GM18907 (cell line): ENCODE data around the gene MED25.

Source experiments
- ATAC-seq: cut with Tn5 transposase; IDR thresholded peaks from one replicate; pipeline ENCODE4 v1.9.1; 2021; ENCODE audit warnings: mild to moderate bottlenecking, moderate library complexity; ENCODE audit not compliant: unreplicated experiment

Gene MED25

DNA sequence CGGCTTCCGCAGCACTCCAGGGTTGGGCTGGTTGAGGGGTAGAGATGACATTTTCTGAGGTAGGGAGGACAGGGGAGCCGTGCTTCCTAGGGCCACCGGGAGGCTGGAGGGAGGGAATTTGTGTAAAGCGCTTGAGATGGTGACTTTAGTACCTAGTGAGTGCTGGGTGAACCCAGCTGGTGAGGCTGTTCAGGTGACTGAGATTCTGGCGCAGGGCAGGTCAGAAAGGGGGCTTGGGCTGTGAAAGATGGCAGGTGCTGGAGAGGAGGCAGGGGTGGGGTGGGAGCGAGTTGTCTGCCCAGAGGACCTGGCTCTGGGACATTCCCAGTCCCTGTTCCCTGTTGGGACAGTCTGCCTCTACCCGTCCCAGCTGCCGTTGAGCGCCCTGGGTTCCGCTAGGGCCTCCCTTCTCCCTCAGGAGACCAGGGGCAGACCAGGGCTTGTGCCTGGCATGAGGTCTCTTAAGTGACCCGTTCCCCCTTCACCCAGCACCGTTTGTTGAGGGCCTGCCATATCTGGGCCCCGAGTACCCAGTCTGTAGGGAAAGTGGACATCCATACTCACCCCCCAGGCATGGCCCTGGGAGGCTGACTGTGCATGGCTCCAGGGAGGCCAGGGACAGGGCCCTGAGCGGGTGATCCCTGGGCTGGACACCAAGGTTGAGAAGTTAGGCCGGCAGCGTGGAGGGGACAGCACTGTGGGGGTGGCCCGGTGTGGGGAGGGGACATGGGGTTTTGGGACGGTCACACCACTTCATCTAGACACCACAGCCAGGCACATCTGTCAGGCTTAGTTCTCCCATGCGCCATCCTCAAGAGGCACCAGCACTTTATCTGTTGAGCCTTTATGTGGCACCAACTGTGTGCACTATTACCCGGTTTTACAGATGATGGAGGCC is 37.8 kb downstream of the MED25 start:
- ATAC-seq, result no peak

DNA sequence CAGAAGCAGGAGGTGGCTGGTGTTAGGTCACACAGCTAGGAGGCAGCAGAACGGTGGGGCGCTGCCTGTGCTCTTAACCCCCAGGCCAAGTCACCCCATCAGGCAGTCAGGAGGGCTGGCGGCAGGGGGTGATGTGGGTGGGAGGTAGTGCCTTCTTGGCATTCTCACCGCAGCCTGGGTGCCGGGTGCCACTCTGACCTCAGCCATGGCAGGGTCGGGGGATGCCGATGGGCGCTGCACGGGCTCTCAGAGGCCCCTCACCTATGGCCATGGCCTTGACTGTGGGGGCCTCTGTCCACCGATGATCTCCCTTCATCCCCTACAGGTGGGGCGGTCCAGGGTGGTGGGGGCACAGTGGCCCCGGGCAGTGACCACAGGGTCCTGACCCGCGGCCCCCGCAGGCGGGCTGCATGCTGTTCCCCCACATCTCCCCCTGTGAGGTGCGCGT is 38.5 kb downstream of the MED25 start:
- no peak for ATAC-seq

DNA sequence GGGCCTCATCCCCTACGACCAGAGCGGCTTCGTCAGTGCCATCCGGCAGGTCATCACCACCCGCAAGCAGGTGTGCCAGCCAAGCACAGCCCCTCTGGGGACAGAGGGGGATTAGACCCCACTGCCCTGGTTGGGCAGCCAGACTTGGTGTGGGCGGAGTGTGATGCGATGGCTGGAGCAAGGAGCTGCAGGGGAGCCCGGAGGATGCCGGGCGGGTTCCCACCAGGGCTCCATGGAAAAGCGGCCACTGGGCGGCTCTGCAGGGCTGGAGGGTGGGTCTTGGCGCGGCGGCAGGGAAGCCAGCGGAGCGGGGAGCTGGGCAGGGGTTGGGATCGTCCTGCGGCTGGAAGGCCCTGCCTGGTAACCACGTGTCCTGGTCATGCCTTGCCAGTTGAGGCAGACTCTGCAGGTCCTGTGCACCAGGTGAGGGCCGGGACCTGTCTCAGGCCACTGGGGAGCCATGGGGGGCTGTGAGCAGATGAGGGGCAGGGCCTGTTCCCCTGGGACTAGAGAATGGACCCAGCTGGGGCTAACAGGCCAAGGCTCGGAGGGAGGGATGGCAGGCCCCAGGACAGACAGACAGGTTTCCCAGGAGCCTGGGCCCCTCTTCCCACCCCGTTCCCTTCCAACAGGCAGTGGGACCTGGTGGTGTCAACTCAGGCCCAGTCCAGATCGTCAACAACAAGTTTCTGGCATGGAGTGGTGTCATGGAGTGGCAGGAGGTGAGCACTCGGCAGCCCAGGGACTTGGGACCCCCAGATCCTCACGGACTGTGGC is 39.2 kb downstream of the MED25 start:
- ATAC-seq, result no peak

DNA sequence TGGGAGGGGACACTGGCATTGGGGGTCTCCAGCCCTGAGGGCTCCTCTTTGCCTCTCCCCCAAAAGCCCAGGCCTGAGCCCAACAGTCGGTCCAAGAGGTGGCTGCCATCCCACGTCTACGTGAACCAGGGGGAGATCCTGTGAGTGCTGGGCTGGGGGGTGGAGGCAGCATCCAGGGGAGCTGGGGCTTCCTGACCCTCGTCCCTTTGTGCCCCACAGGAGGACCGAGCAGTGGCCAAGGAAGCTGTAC is 39.7 kb downstream of the MED25 start:
- no peak for ATAC-seq

DNA sequence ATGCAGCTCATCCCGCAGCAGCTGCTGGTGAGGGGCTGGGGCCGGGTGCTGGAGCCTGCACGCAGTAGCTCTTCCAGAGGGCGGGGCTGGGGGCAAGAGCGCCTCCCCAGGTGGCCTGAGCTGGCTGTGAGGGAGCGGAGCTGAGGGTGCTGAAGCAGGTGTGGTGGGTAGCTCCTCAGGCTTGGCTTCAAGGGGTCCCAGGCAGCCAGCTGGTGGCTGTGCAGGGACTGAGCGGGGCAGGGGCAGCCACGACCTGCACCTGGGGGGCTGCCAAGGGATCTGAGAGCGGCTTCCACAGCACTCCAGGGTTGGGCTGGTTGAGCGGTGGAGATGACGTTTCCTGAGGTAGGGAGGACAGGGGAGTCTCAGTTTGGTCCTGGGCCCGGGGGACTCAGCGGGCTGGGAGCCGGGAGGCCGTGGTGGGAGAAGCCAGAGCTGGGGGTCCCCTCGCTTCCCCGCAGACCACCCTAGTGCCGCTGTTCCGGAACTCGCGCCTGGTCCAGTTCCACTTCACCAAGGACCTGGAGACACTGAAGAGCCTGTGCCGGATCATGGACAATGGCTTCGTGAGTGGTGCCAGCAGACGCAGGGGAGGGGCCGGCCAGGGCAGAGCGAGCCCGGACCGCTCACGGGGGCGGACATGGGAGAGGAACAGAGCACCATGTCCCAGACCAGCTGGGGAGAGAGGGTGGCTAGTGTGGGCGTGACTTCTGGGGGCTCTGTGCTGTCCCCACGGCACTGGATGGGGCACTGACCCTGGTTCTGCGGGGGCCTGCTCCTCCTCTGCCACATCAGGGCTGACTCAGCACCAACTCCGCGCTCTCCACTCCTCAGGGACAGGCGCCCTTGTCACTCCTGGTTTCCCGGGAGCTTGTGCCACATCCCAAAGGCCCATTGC is 40.2 kb downstream of the MED25 start:
- ATAC-seq, result no peak

DNA sequence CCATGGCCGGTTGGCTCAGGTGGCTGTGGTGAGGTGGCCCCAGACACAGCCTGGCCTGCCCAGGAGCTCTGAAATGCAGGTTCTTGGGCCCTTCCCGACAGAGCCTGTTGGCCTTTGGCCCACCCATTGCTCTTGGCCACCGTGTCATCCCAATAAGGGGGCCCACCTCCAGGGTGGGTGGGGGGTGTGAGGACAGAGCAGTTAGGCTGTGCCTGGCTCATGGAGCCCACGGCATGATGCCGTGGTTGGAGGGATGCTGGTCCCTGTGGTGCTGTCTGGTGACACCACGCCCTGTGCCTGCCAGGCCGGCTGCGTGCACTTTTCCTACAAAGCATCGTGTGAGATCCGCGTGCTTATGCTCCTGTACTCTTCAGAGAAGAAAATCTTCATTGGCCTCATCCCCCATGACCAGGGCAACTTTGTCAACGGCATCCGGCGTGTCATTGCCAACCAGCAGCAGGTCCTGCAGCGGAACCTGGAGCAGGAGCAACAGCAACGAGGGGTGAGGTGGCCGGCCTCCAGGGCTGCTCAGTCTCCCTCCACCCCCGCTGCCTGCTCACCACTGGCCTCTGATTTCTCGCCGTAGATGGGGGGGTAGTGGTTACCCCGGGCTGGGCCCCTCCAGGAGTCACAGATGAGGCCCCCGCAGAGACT is 41.7 kb downstream of the MED25 start:
- ATAC-seq, result no peak

DNA sequence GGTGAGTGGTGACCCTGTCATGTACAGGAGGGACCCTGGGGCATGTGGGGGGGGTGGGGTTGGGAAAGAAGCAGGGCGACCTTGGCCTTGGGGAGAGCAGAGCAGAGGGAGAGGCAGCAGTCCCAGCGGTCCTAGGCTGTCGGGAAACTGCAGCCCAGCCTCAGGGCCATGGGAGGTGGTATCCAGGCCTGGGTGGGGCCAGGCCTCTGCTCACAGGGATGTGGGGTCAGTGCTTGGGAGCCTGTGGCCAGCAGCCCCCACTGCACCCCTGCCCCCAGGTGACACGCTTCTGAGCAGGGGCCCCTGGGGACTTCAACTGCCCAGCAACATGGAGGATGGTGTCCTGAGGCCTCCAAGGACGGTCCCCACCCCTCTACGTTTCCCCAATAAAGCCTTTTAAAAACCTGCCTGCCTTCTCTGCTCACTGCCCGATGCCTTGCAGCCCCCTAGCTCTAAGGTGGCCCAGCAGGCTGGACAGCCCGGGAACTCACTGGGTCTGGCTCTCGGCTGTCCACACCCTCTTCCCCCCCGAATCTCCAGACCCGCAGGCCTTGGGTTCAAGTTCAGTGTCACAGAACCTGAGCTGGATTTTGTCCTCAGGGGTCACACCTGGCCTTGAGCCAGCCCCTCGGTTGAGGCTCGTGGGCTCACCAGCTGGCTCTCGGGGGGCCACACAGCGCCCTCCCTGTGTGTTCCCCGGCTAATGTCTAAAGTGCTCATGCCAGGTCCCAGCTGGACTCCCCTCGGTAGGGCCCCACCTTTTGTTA is 42.4 kb downstream of the MED25 start:
- no peak for ATAC-seq

DNA sequence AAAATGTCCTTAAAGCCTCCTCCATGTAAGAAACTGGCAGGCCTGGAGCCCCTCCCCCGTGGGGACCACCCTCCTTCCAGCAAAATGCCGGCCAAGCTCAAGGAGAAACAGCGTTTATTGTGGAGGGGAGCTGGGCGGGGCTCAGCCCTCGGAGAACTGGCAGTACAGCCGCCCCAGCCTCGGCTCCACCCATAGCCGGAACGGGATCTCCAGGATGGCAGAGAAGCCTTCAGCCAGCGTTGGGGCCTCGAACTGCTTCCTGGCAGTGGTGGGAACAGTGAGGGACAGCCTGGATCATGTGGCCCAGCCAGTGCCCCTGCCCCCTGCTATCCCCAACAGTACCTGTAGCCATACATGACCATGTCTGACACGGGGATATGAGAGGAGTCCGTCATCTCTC is 43.0 kb downstream of the MED25 start:
- no peak for ATAC-seq

DNA sequence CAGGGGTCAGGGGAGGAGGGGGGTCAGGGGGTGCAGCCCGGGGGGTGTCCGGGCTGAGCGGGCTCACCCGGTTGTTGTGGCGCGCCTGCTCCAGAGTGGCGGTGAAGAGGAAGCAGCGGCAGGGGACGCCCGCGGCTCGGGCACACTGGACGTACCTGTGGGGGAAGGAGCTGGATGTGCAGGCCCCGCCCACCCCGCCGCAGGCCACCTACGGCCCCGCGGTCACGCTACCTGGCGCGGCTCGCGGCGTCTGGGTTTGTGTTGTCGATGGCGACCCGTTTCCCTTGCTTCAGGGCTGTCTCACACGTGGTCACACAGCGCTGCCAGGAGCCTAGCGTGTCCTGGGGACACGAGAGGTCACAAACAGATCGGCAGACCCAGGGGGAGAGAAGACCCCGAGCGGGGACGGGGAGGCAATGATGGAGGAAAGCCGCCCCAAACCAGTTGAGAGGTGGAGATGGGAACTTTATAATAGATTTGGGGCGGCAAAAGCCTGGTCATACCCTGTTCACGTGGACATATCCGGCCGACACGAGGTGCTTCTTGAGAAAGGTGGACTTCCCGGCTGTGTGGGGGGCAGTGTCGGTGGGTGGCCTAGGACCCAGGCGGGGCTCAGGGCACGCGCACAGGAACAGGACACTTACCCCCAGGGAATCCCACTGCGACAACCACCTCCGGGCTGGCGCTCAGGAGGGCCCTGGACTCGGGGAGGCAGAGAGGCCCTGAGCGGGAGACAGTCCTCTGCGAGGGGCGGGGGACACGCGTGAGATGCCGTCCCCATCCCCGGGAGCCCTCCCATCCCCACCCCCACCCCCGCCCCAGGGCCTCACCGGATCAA is 43.7 kb downstream of the MED25 start:
- no peak for ATAC-seq

DNA sequence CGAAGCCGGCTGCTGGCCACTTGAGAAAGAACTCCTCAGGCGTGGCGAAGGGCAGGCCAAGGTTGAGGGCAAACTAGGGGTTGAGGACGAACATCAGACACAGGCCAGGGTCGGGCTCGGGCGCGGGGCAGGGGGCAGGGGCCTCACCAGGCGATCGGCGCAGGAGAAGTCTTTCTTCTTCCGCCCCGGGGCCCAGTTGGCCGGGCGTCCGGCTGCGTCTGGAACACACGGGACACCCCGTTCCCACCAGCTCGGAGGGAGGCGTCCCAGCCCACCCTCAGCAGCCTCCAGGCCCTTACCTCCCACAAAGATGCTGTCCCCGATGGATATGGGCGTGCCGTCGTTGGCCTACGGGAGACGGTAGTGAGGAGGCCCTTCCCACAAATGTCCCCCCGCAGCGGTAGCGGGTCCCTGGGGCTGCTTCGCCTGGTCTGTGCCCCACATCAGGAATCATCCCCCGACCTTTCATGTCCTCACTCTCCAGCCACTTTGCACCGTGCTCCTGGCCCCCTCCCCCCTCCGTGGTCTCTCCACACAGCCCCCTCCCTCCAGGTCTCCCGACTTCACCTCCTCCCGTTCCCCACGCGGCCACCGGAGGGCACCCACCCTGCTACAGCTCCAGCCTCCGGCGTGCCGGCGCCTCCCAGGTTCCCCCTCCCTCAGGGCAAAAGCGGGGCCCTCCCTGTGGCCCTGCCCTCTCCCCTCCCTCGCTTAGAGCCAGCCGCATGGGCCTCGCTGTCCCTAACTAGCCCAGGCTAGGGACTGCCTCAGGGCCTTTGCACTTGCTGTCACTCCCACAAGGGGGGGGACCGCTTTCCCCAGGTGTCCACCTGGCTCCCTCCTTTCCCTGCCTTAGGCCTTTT is 44.5 kb downstream of the MED25 start:
- ATAC-seq, result no peak

DNA sequence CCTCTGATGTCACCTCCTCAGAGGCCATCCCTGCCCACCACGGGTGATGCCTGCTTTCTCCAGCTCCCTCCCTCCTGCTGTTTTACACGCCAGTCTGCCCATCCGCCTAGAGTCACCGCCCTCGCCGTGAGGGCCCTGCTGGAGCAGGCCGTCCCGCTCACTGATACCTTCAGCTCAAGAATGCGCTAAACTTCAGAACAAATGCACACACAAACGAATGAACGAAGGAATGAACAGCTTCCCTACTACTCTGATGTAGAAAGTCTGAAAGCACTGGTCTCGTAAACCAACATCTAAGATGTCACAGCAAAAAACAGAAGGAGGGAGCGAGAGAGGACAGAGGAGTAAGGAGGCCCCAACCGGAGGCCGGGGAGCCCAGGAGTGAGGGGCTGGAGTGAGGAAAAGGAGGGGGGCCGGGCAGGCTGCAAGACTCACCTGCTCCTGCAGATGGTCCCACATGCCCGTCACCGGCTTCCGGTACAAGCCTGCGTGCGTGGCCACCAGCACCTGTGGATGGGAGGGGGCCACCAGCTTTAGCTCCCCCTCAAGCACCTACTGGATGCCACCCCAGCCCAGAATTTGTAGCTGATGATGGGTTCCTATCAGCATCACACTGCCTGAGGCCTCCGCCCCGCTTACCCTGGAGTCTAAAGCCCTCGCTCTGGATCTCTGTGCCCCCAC is 45.3 kb downstream of the MED25 start:
- ATAC-seq, result no peak

DNA sequence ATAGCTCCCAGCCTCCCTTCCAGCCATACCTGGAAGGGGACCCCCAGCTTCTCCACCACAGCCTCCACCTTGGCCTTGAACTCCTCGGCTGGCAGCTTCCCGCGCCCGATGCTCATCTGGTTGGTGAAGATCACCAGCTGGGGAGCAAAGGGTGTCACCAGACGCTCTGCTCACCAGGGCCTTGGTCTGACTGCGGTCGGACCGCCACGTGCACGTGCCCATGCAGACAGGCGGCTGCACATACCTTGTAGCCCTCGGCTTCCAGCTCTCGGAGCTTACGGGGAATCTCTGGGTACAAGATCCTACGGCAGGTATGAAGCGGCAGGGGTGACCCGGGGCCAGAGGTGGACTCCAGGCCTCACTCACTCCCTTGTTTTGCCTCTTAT is 45.8 kb downstream of the MED25 start:
- ATAC-seq, result no peak

DNA sequence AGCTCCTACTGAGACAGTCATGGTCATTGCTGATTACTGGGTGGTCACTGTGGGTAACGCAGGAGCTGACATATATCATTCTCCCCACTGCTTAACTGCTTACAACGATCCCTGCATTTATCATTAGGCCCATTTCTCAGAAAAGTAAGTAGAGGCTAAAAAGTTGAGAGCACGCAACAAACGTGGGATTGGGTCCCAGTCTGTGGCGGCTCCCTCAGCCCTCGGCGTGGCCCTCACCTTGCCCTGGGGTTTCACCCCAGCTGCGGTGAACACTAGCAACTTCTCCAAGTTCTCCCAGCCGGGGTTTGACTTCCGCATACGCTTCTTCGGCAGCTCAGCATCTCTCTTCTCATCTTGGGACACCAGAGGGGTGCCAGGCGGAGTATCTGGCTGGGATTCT is 46.8 kb downstream of the MED25 start:
- no peak for ATAC-seq

DNA sequence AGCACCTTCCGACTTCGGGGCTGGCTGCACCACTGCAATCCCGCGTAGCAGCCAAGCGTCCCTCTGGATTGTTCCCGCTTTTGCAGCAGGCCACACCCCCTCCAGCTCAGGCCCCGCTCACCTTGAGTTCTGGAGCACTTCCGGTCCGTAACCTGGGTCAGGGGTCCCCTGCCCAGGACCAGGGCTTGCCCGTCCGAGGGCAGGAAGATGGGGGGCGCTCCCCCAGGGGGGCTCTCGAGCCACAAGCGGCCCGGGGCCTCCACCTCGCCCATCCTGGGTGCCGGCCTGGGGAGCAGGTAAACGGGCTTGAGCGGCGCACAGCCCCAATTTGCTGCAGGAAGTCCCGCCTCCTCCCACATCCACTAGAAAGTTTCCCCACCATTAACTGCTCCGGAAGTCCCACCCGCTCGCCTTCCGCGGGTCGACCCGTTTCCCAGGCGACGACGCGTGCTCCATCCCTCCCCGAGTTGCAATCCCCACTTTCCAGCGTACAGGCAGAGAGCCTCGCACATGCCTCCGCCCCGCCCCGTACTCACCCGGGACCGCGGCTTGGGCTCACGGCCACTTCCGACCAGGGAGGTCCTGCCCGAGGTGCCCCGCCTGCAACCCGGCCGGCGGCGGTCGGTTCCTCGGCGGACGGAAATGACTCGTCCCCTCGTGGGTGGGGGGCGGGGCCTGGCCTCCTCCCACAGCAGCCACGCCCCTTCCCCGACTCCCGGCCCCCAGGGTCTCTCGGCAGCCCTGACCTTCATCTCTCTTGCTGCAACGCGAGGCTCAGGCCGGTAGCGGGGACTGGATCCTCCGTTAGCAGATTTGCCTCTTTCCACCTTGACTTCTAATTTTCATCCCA is 49.1 kb downstream of the MED25 start, which contains the start of gene PNKP:
Gene PNKP (minus strand): TSS at position 644 of the 850 bp plus-strand sequence. CDS start 372 bp downstream, at position 272.
- ATAC-seq, result peak; percentile 48

DNA sequence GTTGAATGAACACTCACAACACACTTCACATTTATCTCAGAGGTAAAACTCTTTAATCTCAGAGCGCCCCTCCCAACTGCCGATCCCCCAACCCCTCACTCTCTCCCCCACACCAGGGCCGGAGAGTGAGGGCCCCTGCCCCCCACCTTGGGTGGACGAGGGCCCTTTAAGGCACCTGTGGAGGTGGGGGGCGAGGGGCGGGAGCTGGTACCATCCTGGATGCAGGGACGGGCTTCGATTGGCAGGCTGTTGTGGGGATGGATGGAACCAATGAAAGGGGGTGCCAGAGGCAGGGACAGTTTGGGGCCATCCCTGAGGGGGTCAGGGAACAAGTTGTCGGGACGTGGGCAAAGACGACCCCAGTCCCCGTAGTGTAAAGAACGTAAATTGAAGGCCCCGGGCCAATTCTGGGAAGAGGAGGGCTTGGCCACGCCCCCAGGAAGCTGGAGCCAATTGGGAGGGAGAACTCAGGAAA is 51.0 kb downstream of the MED25 start:
- peak; percentile 5 for ATAC-seq

DNA sequence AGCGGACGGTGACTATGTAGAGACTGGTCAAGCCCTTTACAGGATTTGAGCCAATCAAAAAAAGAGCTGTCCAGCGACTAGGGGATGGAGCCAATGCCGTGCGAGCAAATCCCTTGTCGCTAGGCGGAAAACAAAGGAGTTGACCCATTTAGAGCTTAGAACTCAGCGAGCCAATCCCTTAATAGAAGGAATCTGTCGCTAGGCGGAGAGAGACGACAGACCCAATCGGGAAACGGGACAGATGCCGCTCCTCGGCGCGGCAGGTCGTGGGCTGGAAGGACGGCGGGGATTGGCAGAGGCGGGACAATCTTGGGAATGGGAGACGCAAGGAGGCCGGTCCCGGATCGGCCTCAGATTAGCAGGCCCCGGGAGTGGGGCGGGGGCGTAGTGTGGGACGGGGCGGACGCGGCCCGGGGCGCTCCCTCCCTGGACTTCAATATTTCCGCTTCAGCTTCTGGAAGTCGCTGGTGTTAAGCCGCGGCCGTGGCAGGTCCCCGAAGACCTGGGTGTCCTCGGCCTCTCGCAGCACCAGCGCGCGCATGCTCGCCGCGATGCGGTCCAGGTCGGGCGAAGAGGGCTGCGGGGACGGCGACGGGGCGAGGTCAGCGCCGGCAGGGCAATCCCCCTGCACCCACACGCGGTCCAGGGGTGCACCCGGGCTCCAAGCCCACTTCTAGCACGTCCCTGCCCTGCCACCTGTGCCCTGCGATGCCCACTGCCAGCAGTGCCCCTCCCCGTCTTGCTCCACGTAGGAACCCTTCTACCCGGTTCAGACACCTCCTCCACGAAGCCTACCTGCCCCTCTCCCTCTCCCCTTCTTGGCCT is 51.6 kb downstream of the MED25 start:
- ATAC-seq, result peak; percentile 62
